ENCODE data around the gene MPZL2.

The MPZL2 gene

DNA sequence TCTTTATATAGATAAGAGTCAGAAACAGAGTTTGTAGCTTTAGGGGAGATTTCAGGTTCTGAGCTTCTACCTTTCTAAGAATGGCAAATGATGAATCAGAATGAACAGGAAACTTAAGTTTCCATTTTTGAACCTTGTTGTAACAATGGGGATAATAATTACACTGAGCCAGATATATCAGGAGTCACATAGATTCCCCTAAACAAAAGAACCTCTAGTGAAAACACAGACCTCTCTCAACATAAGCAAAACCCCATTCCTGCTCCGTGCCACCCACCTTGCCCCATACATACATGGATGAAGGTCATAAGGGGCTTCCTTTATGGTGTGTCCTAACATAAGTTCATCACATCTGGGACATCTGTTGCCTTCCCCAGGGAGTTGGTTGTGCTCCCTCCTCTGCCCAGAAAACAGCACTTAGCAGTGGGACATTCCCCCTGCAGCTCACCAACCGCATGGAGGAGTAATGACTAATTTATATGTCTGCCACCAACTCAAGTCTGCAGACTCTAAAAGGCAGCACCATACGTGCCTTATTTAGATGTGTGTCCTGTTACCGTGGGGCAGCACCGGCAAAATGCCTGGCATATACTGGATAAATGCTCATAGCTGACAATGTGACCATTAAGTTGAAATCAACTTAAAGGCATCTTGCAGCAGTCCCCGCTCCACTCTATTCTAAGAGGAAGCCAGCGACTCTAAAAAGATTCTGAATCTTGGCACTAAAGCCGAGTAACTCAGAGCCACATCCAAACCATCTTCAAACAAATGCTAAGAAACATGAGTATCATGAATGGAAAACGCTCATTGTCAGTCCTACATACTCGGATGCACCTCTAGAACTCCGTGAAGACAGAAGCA lies 47.2 kb downstream of the MPZL2 start:
- peak; percentile 45 for DNase-seq

DNA sequence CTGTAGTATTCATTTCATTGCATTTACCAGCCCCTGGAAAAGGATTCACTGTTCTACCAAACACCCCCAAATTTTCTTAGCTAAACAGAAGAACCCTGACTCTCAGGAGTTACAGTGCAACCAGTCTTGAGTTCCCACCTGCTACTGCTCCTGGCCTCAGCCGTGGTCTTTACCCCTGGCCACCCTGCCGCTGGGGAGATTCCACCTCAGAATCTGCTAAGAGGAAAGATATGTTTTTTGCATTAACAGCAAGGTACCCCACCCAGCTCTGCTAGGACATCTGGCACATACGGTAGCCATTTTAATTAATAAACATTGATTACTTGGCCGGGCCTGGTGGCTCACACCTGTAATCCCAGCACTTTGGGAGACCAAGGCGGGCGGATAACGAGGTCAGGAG lies 48.3 kb downstream of the MPZL2 start:
- no peak for DNase-seq

DNA sequence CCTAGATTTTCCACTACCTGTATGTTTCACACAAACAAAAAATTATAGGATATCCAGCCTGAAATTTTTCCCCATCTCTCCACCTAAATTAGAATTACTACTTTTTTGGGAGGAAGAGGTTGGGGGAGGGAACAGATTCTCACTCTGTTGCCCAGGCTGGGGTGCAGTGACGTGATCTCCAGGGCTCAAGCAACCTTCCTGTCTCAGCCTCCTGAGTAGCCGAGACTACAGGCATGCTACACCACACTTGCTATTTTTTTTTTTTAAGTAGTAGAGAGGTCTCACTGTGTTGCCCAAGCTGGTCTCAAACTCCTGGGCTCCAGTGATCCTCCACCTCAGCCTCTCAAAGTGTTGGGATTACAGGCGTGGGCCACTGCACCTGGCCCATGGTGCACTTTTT lies 48.8 kb downstream of the MPZL2 start:
- DNase-seq, result no peak

DNA sequence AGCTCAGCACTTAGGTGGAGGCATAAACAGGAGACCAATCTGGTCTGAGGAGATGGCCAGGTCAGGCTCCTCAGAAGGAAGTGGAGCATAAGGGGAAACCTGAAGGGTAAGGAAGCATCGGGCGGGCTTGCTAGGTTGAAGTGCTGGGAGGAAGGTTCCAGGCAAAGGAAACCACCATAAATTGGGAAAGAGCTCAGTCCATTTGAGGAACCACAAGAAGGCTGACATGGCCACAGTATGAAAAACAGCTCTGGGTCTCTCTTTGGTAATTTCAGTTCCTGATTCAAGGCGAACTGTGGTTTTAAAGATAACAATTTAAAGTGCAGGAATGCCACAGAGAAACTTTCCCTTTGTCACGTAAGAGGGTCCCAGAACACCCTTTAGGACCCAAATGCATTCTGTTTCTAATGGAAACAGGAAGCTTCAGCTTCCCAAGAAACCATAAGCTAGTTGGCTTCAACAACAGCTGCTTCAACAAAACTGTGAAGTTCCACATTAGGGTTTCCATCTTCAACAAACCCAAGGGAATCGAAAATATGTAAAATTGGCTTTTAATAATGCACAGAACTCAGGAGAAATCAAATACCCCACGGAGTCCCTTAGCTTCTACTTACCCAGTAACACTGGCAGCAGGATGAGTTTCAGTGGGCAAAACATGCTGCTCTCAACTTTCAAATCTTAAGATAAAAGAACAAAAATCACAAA lies 49.7 kb downstream of the MPZL2 start:
- DNase-seq, result peak; percentile 21

DNA sequence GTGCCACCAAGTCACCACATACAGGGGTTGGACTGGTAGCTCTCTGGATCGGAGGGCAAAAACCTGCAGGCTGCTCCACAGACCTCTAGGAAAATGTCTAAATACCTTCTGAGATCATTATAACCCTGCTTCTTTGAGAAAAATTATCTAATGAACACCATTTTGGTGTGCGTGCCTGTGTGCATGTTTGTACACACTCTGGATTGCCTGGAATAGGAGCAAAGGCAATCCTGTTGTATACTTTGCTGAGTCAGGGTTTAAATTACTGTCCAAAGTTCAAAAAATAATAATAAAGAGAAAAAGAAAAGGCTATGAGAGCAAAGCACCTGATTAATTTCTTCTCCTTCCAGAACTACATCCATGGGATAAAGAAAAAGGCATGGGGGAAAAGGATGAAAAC lies 50.3 kb downstream of the MPZL2 start:
- peak; percentile 37 for DNase-seq

DNA sequence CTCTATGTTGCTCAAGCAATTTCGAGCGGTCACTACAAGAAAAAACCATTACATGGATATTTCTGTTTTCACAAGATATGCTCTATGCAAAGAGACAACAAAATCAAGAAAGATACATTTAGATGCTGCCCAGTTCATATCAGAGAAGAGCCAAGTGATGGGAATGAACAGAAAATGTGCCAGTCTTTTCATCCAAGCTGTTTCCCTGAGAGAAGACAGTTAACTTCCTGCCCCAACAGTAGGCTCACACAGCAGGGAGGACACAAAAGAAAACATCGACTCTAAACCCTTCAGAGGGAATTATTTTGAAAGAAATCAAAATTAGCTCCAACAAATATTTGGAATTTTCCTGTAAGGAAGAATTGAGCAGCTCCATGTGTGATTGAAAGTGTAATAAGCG lies 50.9 kb downstream of the MPZL2 start:
- DNase-seq, result peak; percentile 7

DNA sequence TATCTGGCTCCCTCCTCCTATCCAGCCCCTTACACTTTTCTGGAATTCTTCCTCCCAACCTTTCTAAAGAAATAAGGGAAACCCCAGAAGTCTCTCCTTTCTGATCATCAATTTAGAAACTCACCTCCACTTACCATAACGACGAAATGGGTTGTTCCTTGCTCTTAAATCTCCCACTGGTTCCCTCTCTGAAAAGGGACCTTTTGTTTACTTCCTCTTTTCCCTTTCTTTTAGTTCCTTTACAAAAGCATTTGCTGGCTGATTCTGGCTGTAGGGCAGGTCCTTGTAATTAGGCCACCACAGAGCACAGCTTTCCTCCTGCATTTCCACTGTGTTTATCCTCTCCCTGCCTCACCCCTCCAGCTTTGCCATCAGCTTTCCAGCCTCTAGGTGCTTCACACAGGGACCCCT lies 51.3 kb downstream of the MPZL2 start:
- DNase-seq, result peak; percentile 46

DNA sequence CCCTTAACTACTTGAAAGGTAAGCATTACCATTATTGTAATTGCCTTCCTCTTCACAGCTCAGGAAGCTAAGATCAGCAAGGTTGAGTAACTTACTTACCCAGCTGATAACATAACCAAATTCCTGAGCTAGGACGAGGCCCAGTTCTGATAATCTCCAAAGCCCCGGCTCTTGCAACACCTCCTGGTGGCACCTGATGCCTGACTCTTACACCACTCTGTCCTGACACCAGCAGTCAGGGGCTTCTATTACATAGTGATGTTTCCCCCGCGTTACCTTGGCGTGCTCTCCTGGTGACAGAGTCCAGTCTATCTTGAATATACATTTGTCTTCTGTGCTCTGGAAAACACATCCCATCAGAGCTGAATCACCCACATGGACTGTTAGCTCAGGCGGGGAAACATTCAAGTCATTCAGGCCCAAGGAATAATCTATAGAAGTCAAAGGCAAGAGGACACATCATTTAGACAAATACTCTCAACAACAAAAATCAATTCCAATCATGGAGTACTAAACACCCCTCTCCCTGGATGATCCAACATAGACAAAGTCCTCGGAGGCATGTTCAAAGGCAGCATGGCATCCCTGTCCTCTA lies 51.9 kb downstream of the MPZL2 start:
- peak; percentile 55 for DNase-seq

DNA sequence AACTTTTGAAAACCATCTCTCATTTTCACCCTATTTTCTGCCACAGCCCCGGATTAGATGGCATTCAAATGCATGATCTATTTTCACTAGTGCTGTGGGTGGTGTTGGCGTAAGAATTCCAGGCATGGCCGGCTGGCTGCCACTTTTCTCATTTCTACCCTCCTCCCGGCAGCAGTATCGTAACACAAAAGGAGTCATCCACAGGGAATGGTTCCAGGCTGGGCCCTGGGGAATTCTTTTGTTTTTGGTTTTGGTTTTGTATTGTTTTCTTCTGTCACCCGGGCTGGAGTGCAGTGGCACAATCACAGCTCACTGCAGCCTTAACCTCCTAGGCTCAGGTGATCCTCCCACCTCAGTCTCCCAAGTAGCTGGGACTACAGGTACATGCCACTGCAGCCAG lies 53.1 kb downstream of the MPZL2 start:
- peak; percentile 58 for DNase-seq

DNA sequence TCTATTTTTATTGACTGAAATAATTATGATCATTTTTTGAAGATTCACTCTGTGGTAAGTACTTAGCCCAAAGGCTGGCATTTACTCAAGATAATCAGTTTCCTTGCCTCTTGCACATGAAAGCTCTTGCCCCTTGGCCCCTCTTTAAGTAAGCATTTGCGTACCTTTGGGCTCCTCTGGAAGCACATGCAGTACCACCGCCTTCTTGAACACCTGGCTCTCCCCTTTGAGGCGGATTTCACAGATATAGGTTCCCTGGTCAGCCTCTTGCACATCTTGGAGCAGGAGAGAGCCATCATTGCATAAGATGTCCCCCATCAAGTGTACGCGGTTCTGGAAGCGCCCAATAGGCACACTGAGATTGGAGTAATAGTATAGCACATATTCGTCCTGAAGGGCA lies 53.8 kb downstream of the MPZL2 start:
- DNase-seq, result peak; percentile 31

DNA sequence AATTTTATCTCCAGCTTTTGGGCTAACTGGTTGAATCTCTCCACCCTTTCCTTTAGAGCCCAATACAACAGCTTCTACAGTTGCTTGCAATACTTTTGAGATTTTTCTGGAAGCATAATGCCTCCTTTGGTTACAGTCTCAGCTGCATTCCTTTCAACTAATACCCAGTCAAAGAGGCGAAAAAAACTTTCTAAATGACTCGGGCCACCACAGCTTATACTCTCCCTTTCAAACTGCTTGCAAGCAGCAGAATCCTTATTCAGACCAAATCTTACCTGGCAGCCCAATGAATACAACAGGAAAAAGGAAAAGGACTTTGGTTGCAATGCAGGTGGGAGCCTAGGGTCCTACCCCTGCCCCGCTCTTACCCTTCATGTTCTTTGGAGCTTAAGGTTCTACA lies 55.1 kb downstream of the MPZL2 start:
- DNase-seq, result peak; percentile 13

DNA sequence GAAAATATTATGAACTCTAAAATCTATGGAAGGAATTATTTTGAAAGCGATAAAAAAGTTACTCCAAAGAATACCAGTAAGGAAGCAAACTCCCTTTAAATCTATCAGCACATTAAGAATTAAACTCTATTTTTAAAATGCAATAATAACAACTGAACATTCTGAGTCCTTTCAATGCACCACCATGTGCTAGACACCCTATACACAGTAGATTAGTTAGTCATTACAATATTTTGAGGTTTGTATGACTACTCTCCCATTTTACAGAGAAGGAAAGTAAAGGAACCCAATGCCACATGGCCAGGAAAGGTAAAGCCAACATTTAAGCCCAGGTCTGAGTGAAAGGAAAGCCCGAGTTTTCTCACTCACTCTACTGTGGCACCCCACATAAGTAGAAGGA lies 57.0 kb downstream of the MPZL2 start:
- DNase-seq, result no peak

DNA sequence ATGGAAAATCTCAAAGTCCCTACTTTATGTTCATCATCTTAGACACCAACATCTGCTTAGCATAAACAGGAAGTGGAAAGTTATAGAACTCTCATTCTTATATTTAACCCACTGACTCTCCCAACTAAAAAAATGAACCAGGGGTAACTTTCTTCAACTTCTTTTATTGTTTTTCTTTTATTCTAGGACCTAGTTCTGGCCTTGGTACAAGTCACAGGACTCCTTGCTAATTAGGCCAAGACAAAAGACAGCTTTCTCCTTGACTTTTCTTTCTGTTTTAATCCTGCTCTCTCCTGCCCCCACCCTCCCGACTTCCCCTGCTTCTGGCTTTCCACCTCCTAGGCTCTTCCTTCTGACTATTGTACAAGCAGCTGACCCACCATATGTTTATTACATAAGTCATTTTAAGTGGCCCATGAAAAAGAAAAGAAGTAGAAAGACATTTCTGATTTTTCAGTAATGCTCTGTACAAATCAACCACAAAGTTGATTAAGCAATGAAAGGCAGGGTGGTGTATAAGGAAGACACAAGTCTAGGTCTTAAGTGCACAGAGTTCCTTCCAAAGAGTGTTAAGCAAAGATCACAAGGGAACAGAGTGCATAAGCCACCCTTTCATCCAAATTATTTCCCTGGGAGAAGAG lies 57.6 kb downstream of the MPZL2 start:
- no peak for DNase-seq

DNA sequence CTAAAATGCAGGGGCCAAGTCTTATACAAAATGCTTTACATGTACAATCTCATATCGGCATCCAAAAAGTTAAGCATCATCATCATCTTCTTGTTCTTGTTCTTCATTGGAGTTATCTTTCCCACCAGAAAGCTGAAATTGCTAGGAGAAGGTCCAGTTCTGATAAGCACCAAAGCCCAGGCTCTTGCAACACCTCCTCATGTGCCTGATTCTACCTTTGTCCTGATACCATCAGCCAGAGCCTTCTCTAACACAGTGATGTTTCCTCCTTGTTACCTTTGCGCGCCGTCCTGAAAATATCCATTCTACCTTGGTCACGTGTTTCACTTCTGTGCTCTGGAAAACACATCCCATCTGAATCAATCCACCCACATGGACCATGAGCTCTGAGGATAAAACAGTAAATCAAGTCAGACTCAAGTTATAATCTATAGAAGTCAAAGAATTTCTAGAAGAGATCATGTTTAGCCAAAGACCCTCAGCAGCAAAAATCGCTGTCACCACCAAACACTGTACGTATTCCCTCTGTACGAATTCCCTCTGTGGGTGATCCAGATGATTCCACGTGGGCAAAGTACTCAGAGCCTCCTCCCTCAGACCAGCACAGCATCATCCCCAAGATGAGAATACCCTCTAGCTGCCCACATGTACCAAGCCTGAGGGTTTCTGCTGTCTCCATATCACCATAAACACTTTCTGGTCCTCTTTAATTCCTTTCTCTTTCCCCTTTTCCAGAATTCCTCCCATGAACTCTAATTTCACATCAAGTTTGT lies 58.3 kb downstream of the MPZL2 start:
- no peak for DNase-seq
